ENCODE measurements around the gene ST6GALNAC5.

DNA sequence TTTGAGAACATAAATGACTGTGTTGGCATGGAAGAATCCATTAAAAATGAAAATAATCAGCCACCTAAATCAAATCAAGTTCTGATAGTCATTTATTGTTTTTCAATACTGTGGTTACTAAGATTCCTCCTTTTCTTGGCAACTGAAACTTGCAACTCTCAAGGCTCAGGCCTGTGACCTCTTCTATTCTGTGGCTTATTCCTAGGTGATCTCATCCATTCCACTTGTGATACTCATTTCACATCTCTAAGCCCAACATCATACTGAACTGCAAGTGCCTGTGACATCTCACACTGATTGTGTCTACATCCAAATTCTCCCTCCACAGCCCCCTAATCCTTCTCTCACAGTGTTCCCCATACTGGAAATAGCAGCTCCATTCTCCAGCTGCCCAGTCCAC is 4.8 kb upstream of the ST6GALNAC5 start:
- TF ChIP-seq, protein P1, sequence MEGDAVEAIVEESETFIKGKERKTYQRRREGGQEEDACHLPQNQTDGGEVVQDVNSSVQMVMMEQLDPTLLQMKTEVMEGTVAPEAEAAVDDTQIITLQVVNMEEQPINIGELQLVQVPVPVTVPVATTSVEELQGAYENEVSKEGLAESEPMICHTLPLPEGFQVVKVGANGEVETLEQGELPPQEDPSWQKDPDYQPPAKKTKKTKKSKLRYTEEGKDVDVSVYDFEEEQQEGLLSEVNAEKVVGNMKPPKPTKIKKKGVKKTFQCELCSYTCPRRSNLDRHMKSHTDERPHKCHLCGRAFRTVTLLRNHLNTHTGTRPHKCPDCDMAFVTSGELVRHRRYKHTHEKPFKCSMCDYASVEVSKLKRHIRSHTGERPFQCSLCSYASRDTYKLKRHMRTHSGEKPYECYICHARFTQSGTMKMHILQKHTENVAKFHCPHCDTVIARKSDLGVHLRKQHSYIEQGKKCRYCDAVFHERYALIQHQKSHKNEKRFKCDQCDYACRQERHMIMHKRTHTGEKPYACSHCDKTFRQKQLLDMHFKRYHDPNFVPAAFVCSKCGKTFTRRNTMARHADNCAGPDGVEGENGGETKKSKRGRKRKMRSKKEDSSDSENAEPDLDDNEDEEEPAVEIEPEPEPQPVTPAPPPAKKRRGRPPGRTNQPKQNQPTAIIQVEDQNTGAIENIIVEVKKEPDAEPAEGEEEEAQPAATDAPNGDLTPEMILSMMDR (conservative IDR thresholded peaks at IDR 0.05): no peak
- no peak for TF ChIP-seq EZH2 (IDR thresholded peaks at IDR 0.05; ENCODE audit: low read depth)
